HG02759 (cell line): ENCODE measurements around the gene UGT1A10.
"Not testable (repeated sequence)": the region's sequence is repeated elsewhere in the genome, so short reads cannot be mapped to it uniquely, and the experiment has no call there.

Source experiments
- ATAC-seq: cut with Tn5 transposase; IDR thresholded peaks from one replicate; pipeline ENCODE4 v1.9.1; 2021; ENCODE audit warnings: mild to moderate bottlenecking, moderate library complexity; ENCODE audit not compliant: unreplicated experiment

UGT1A10 gene

DNA sequence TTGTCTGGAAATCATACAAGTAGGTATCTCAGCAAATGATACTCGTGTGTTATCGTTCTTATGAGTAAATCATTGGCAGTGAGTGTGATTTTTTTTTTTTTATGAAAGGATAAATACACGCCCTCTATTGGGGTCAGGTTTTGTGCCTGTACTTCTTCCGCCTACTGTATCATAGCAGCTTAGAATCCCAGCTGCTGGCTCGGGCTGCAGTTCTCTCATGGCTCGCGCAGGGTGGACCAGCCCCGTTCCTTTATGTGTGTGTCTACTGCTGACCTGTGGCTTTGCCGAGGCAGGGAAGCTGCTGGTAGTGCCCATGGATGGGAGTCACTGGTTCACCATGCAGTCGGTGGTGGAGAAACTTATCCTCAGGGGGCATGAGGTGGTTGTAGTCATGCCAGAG, at the start of gene UGT1A10:
Gene UGT1A10, plus strand, starts transcription at position 143 of the 400 bp plus-strand sequence. Its CDS starts 75 bp downstream, at position 218.
- not testable (repeated sequence) for ATAC-seq

DNA sequence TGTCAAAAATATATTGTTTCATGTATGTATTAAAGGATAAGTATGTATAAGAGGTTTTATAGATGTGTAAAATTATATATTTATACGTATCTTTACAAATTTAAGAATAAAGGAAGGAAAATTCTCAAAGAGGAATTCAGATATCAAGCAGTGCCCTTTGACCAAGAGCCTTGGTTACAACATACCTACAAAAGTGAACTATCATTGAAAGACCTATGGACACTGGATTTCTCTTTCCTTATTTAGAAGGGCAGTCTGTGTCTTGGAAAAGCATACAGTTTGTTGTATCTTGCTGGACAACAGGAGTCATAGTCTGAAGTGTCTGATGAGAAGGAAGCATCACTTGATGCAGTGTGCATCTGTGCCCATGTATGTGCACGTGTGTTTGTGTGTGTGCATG, 47.8 kb upstream of the UGT1A10 start:
- ATAC-seq: no peak

DNA sequence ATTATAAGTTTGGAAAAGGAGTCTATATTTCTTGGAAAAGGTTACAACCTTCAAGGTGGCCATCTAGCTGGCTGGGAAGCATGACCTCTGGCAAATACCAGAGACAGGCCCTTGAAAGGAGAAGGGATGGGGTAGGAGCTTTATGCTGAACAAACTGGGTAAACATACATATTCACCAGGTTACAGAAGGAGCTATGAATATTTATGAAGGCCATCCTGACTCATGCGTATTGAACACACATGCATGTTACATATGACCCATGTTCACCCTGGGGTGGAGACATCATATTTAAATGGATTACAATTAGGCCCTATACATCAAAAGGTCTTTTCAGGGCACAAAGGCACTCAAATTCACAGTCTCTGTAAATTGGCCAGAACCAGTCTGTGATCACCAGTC, 43.5 kb upstream of the UGT1A10 start:
- ATAC-seq: not testable (repeated sequence)

DNA sequence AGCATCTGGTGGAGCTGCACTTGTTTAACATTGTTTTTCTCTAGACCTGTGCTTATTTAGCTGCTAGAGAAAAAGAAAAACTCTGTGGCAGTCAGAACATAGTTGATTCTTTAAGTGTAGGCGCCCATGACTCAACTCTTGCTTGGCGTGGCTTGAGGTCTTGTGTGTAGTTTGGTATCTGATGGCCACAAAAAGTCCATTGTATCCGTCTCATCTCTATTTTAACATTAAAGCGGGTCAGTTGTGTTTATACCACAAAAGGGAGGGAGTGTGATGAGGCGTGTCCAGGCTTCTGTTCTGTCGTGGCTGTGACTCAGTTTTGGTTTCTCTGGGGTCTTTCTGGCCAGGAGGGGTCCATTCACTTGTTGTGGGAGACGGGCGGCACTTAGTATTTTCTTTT, 43.0 kb upstream of the UGT1A10 start:
- peak; percentile 59 for ATAC-seq

DNA sequence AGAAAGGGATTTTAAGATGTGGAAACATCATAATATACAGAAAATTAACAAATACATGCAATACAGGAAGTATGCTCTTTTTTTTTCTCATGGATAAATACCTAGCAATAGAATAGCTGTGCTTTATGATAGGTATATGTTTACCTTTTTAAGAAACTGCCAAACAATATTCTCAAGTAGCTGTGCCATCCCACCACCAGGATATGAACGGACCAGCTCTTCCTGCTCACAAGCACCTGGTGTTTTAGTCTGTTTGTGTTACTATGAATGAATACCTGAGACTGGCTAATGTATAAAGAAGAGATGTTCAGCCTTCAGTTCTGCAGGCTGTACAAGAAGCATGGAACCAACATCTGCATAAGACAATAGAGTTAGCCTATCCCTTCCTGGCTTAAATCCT, 38.7 kb upstream of the UGT1A10 start:
- no peak for ATAC-seq

GRCh38 chr2:233598952-233599351, 37.3 kb upstream of the UGT1A10 start:
- ATAC-seq: no peak

- no peak for ATAC-seq
These were observed 35.9 kb upstream of the UGT1A10 start for GRCh38 chr2:233600386-233600785.

DNA sequence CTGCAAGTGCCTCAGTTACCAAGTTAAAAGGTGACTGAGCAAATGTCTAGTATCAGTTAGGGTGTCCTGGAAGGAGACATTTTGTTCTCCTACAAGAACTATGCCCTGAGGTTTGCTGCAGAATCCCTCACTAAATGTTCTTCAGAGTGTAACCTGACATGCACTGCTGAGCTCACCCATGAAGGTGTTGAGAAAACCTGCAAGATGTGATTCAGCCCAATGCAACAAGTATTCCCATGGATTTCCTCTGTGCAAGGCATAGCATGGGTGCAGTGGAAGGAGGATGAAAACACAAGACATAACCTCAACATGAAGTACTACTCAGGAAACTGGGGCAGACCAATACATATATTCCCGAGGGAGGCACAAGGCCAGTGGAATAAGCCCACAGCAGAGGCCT, 34.2 kb upstream of the UGT1A10 start:
- ATAC-seq: no peak

DNA sequence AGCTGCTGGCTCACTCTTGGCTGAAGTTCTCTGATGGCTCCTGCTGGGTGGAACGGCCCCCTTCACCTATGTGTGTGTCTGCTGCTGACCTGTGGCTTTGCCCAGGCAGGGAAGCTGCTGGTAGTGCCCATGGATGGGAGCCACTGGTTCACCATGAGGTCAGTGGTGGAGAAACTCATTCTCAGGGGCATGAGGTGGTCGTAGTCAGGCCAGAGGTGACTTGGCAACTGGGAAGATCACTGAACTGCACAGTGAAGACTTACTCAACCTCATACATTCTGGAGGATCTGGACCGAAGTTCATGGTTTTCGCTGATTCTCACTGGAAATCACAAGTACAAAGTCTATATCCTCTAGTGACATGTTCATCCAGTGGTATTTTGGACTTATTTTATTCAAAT, 32.7 kb upstream of the UGT1A10 start:
- ATAC-seq: no peak

DNA sequence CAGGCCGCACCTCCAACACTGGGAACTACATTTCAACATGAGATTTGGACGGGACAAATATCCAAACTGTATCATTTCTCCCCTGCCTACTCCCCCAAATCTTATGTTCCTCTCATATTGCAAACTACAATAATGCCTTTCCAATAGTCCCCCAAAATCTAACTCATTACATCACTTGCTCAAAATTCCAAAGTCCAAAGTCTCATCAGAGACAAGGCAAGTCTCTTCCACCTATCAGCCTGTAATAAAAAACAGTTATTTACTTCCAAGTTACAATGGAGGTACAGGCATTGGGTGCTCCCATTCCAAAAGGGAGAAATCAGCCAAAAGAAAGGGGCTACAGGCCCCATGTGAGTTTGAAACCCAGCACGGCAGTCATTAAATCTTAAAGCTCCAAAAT, 31.4 kb upstream of the UGT1A10 start:
- ATAC-seq: no peak

DNA sequence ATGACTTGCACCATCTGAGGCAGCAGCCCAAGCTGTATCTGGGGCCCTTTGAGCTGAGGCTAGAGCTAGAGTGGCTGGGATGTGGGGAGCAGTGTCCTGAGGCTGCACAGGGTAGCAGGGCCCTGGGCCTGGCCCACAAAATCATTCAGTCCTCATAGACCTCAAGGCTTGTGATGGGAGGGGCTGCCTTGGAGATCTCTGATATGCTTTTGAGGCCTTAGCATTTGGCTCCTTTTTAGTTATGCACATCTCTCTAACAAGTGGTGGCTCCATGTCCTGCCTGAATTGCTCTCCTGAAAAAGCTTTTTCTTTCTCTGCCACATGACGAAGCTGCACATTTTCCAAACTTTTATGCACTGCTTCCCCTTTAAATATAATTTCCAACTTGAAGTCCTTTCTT, 30.6 kb upstream of the UGT1A10 start:
- no peak for ATAC-seq

DNA sequence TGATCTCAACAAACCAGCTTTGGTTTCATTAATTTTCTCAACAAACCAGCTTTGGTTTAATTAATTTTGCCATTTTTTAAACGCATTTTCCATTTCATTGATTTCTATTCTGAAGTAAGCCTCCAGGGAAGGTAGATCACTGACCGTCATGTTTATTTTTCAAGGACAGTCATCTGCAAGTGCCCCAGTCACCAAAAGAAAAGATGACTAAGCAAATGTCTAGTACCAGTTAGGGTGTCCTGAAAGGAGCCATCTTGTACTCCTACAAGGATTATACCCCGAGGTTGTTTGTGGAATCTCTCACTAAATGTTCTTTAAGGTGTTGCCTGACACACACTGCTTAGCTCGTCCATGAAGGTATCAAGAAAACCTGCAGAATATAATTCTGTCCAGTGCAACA, 25.0 kb upstream of the UGT1A10 start:
- ATAC-seq: no peak

GRCh38 chr2:233617476-233617875, 18.8 kb upstream of the UGT1A10 start, which contains the start of gene UGT1A8:
Gene UGT1A8, plus strand, starts transcription at chr2:233617633. Its CDS starts 75 bp downstream, at chr2:233617708.
- ATAC-seq: not testable (repeated sequence)

GRCh38 chr2:233620204-233620603, 16.0 kb upstream of the UGT1A10 start:
- no peak for ATAC-seq

DNA sequence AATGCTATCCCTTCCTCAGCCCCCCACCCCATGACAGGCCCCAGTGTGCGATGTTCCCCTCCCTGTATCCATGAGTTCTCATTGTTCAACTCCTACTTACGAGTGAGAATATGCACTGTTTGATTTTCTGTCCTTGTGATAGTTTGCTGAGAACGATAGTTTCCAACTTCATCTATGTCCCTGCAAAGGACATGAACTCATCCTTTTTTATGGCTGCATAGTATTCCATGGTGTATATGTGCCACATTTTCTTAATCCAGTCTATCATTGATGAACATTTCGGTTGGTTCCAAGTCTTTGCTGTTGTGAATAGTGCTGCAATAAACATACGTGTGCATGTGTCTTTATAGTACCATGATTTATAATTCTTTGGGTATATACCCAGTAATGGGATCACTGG, 14.4 kb upstream of the UGT1A10 start:
- ATAC-seq: not testable (repeated sequence)

- no peak for ATAC-seq
These were observed 8.8 kb upstream of the UGT1A10 start for GRCh38 chr2:233627331-233628025.

DNA sequence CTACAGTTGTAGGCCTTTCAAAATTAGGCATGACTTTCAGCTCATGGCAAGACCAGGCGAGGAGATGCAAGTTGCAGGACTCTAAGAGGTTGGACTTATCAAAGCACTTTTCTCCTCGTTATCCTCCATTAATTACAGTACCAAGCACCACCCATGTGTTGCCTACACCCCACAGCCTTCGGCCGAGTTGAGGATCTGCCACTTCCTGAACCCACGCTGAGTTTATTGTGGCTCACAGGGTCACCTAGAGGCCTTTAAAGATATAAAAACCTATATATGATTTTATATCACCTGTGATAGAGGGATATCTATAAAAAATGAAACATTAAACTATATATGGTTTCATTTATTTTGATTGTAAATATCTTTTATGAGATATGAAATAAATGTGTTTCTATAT, 2.6 kb downstream of the UGT1A10 start:
- ATAC-seq: no peak

DNA sequence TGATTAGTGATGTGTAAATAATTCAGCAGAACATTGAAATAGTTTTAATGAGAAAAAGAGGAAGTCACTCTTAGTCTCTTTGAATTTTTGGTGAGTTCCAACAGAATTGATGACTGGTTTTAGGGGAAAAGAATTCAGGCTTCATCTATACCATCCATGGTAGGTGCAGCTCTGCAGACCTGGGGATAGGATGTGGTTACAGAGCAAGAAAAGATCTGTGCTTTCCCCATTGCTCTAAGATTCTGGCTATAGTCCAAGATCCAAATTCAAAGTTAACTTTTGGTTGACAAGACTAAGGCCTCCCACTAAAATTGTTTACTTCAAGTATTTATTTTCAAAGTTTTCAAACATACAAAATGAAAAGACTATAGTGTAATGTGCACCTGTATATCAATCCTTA, 3.6 kb downstream of the UGT1A10 start:
- ATAC-seq: no peak

- ATAC-seq: no peak
These were observed 6.9 kb downstream of the UGT1A10 start for GRCh38 chr2:233643128-233643527.

GRCh38 chr2:233646033-233646432, 9.8 kb downstream of the UGT1A10 start:
- not testable (repeated sequence) for ATAC-seq

- ATAC-seq: no peak
These were observed 14.7 kb downstream of the UGT1A10 start for GRCh38 chr2:233650981-233651380.

DNA sequence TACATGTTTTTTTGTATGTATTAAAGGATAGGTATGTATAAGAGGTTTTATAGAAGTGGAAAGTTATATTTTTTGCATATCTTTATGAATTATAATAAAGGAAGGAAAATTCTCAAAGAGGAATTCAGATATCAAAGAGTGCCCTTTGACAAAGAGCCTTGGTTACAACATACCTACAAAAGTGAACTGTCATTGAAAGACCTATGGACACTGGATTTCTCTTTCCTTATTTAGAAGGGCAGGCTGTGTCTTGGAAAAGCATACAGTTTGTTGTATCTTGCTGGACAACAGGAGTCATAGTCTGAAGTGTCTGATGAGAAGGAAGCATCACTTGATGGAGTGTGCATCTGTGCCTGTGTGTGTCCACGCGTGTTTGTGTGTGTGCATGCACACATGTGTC, 15.2 kb downstream of the UGT1A10 start:
- ATAC-seq: no peak

- no peak for ATAC-seq
These were observed 18.3 kb downstream of the UGT1A10 start for GRCh38 chr2:233654501-233654900.
